HepG2 (cell line): Measurements from ENCODE around the gene HSPB6. TPM values are rescaled to one million over a fixed set of nuclear protein-coding genes. Genes with fewer than 3 reads are reported as not detected.

ENCODE experiments used
- BRF2 ChIP-seq: sonication (generic); formaldehyde crosslinking; IDR thresholded peaks from 2 replicates; pipeline ENCODE4 v1.8.1; 2022; ENCODE audit warnings: mild to moderate bottlenecking, missing genetic modification reagents
- CBFB ChIP-seq: sonication (generic); formaldehyde crosslinking; IDR thresholded peaks from 2 replicates; pipeline ENCODE4 v1.4.0; 2020; ENCODE audit warnings: missing genetic modification reagents
- HNF4A ChIP-seq: sonication (generic); formaldehyde crosslinking; IDR thresholded peaks from 2 replicates; pipeline ENCODE4 v1.4.0; 2020; ENCODE audit warnings: missing genetic modification reagents
- JUND ChIP-seq: sonication (generic); formaldehyde crosslinking; IDR thresholded peaks from 2 replicates; pipeline ENCODE4 v1.8.0; 2022; ENCODE audit warnings: mild to moderate bottlenecking, missing genetic modification reagents
- MXI1 ChIP-seq: IDR thresholded peaks from 3 replicates; pipeline ENCODE4 v1.6.1; 2012; ENCODE audit warnings: low read depth, low read length, inconsistent platforms, borderline replicate concordance
- POGZ ChIP-seq: sonication (generic); formaldehyde crosslinking; IDR thresholded peaks from 2 replicates; pipeline ENCODE4 v1.4.0; 2020; ENCODE audit warnings: mild to moderate bottlenecking, missing genetic modification reagents
- POLR2G ChIP-seq: fragments of 200-400 bp; formaldehyde crosslinking; IDR thresholded peaks from 2 replicates; pipeline ENCODE4 v1.6.1; 2018; ENCODE audit warnings: mild to moderate bottlenecking, low read depth, low read length, moderate library complexity
- SUZ12 ChIP-seq: fragments of 150-350 bp; IDR thresholded peaks from 2 replicates; pipeline ENCODE4 v1.6.1; 2014; ENCODE audit warnings: low read depth, low read length
- TRIM24 ChIP-seq: sonication (generic); formaldehyde crosslinking; IDR thresholded peaks from 2 replicates; pipeline ENCODE4 v1.8.0; 2022; ENCODE audit warnings: mild to moderate bottlenecking, missing genetic modification reagents
- ZNF501 ChIP-seq: sonication (generic); formaldehyde crosslinking; IDR thresholded peaks from 2 replicates; pipeline ENCODE4 v1.5.1; 2020; ENCODE audit warnings: mild to moderate bottlenecking, moderate library complexity, missing genetic modification reagents
- ZNF546 ChIP-seq: sonication (generic); formaldehyde crosslinking; conservative IDR thresholded peaks from 2 replicates; pipeline ENCODE4 v1.8.1; 2023; ENCODE audit warnings: mild to moderate bottlenecking, missing genetic modification reagents
- ZNF557 ChIP-seq: sonication (generic); formaldehyde crosslinking; IDR thresholded peaks from 2 replicates; pipeline ENCODE4 v1.4.0; 2020; ENCODE audit warnings: missing genetic modification reagents
- ZNF577 ChIP-seq: sonication (generic); formaldehyde crosslinking; IDR thresholded peaks from 2 replicates; pipeline ENCODE4 v1.4.0; 2020; ENCODE audit warnings: mild to moderate bottlenecking, low read depth, missing genetic modification reagents, borderline replicate concordance
- ZNF607 ChIP-seq: sonication (generic); formaldehyde crosslinking; IDR thresholded peaks from 2 replicates; pipeline ENCODE4 v1.5.1; 2020; ENCODE audit warnings: missing genetic modification reagents, mild to moderate bottlenecking, borderline replicate concordance
- ZNF747 ChIP-seq: sonication (generic); formaldehyde crosslinking; IDR thresholded peaks from 2 replicates; pipeline ENCODE4 v1.8.1; 2023; ENCODE audit warnings: missing genetic modification reagents, mild to moderate bottlenecking, borderline replicate concordance
- ZNF816 ChIP-seq: sonication (generic); formaldehyde crosslinking; IDR thresholded peaks from 2 replicates; pipeline ENCODE4 v1.8.0; 2022; ENCODE audit warnings: missing genetic modification reagents, mild to moderate bottlenecking, borderline replicate concordance
- polyA plus RNA-seq, 8 experiments: library from polyadenylated mRNA; depleted of rRNA in 3 of 8; stranded (reverse) in 7 of 8; unstranded in 1 of 8; fragments of >200 nt; fragmentation: Illumina TruSeq in 4 of 8; extraction: Trizol in 4 of 8; gene quantifications; 2 replicates each; pipeline versions ENCODE4 v1.2.1 to v1.2.3, GENCODE V29; 2011 to 2016; ENCODE audit warnings: low read depth in 4 of 8, missing spikeins in 1 of 8, mixed read lengths in 1 of 8; ENCODE audit not compliant: insufficient read depth in 1 of 8
- total RNA-seq, 5 experiments: library from RNA; depleted of rRNA; stranded (reverse); fragments of >200 nt; fragmentation: Illumina TruSeq; extraction: Trizol; gene quantifications; 2 replicates each; pipeline ENCODE4 v1.2.3, GENCODE V29; 2016; ENCODE audit warnings: low read depth in 1 of 5
- TF ChIP-seq, protein P1 (sequence below): sonication (generic); formaldehyde crosslinking; IDR thresholded peaks from 2 replicates; pipeline ENCODE4 v1.5.1; 2020; ENCODE audit warnings: mild to moderate bottlenecking, missing genetic modification reagents, moderate library complexity
- TF ChIP-seq, protein P2 (sequence below): sonication (generic); formaldehyde crosslinking; IDR thresholded peaks from 2 replicates; pipeline ENCODE4 v1.9.0; 2021; ENCODE audit warnings: missing genetic modification reagents, borderline replicate concordance
- TF ChIP-seq, protein P3 (sequence below): IDR thresholded peaks from 2 replicates; pipeline ENCODE4 v1.6.1; 2016; ENCODE audit warnings: missing compliant biosample characterization, missing genetic modification reagents, borderline replicate concordance

Gene HSPB6
- total and polyA plus RNA-seq, 2 of the 13 experiments (the other 11 are each of a cell fraction or from before 2014, with no cell fraction given), result 0.18 TPM; not detected in 1

DNA sequence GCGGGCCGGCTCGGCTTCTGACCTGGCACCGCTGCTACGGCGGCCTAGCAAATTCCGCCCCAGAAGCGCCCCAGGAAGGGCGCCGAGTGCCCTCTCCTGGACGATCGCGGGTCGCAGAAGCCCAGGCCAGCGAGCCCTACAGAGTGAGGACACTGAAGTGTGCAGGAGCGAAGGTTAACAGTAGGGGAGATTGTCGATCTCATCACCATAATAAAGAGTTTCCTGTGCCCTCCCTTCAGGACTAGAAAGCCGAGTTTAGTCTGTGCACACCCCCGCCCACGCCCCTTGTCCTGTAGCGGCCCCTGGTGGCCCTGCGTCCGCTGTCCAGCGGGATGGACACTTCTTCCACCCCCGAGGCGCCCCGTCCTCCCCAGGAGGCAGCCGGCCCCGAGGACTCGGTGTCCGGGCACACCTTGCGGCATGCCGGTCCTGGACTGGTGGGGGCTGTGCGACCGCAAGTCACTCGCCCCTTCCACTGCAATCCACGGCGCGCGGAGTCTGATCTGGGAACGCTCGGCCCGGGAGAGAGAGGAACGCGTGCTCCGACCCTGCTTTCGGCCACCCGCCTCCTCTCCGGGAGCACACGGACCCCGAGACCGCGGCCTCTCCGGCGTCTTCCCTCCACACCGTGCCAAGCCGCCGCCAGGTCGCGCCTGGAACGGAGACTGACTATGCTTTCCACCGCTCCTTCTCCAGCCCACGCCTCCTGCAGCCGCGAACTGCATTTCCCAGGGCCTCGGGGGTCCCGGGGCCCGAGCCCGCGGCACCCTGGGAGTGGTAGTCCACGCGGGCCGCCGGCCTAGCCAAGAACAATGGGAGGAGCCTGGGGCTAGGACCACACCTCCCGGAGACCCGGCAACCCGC is 39.8 kb downstream of the HSPB6 start (continued):
- TF ChIP-seq, protein P1, sequence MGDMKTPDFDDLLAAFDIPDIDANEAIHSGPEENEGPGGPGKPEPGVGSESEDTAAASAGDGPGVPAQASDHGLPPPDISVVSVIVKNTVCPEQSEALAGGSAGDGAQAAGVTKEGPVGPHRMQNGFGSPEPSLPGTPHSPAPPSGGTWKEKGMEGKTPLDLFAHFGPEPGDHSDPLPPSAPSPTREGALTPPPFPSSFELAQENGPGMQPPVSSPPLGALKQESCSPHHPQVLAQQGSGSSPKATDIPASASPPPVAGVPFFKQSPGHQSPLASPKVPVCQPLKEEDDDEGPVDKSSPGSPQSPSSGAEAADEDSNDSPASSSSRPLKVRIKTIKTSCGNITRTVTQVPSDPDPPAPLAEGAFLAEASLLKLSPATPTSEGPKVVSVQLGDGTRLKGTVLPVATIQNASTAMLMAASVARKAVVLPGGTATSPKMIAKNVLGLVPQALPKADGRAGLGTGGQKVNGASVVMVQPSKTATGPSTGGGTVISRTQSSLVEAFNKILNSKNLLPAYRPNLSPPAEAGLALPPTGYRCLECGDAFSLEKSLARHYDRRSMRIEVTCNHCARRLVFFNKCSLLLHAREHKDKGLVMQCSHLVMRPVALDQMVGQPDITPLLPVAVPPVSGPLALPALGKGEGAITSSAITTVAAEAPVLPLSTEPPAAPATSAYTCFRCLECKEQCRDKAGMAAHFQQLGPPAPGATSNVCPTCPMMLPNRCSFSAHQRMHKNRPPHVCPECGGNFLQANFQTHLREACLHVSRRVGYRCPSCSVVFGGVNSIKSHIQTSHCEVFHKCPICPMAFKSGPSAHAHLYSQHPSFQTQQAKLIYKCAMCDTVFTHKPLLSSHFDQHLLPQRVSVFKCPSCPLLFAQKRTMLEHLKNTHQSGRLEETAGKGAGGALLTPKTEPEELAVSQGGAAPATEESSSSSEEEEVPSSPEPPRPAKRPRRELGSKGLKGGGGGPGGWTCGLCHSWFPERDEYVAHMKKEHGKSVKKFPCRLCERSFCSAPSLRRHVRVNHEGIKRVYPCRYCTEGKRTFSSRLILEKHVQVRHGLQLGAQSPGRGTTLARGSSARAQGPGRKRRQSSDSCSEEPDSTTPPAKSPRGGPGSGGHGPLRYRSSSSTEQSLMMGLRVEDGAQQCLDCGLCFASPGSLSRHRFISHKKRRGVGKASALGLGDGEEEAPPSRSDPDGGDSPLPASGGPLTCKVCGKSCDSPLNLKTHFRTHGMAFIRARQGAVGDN (CRISPR knock-in tag), result peak; percentile 88
- TF ChIP-seq ZNF607 (CRISPR knock-in tag) (peak; percentile 20; the same call in 1 of the 2 replicates), POGZ (CRISPR knock-in tag) (peak; percentile 52; the same call in 1 of the 2 replicates), JUND (CRISPR knock-in tag) (peak; percentile 20; the same call in 1 of the 2 replicates), TRIM24 (CRISPR knock-in tag) (no peak), CBFB (CRISPR knock-in tag) (no peak; the same call in 1 of the 2 replicates), ZNF557 (CRISPR knock-in tag) (no peak), ZNF546 (peak; percentile 81; the same call in 1 of the 2 replicates), BRF2 (CRISPR knock-in tag) (peak; percentile 58; the same call in 1 of the 2 replicates), MXI1 (peak; percentile 75; the same call in 2 of the 3 replicates), SUZ12 (peak; percentile 78), ZNF747 (CRISPR knock-in tag) (no peak; the same call in 1 of the 2 replicates), ZNF816 (CRISPR knock-in tag) (no peak), ZNF577 (CRISPR knock-in tag) (no peak), POLR2G (peak; percentile 48), HNF4A (peak; percentile 27; the same call in 1 of the 2 replicates), ZNF501 (CRISPR knock-in tag) (peak; percentile 86)
- TF ChIP-seq, protein P2, sequence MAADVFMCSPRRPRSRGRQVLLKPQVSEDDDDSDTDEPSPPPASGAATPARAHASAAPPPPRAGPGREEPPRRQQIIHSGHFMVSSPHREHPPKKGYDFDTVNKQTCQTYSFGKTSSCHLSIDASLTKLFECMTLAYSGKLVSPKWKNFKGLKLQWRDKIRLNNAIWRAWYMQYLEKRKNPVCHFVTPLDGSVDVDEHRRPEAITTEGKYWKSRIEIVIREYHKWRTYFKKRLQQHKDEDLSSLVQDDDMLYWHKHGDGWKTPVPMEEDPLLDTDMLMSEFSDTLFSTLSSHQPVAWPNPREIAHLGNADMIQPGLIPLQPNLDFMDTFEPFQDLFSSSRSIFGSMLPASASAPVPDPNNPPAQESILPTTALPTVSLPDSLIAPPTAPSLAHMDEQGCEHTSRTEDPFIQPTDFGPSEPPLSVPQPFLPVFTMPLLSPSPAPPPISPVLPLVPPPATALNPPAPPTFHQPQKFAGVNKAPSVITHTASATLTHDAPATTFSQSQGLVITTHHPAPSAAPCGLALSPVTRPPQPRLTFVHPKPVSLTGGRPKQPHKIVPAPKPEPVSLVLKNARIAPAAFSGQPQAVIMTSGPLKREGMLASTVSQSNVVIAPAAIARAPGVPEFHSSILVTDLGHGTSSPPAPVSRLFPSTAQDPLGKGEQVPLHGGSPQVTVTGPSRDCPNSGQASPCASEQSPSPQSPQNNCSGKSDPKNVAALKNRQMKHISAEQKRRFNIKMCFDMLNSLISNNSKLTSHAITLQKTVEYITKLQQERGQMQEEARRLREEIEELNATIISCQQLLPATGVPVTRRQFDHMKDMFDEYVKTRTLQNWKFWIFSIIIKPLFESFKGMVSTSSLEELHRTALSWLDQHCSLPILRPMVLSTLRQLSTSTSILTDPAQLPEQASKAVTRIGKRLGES (CRISPR knock-in tag), result 0 out of 2 replicates have a peak, but pooled peaks have one; percentile 27
- TF ChIP-seq, protein P3, sequence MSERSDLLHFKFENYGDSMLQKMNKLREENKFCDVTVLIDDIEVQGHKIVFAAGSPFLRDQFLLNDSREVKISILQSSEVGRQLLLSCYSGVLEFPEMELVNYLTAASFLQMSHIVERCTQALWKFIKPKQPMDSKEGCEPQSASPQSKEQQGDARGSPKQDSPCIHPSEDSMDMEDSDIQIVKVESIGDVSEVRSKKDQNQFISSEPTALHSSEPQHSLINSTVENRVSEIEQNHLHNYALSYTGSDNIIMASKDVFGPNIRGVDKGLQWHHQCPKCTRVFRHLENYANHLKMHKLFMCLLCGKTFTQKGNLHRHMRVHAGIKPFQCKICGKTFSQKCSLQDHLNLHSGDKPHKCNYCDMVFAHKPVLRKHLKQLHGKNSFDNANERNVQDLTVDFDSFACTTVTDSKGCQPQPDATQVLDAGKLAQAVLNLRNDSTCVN (CRISPR knock-in tag), result 0 out of 2 replicates have a peak, but pooled peaks have one; percentile 4
